Endothelial cell (in vitro differentiated cells): ENCODE results near the gene PTPRD. TPM values are rescaled to one million over a fixed set of nuclear protein-coding genes. Genes with fewer than 3 reads are reported as not detected.

Experiments
- DNase-seq: peaks from one replicate; pipeline ENCODE4 v3.0.0; 2021; ENCODE audit warnings: low spot score
- H3K27ac Mint-ChIP-seq: one replicate; pipeline ENCODE4 v1.8.0; 2021; ENCODE audit warnings: mixed read lengths, inconsistent platforms; ENCODE audit not compliant: unreplicated experiment
- H3K27me3 Mint-ChIP-seq: one replicate; pipeline ENCODE4 v1.8.0; 2021; ENCODE audit warnings: mild to moderate bottlenecking, moderate library complexity, mixed read lengths, inconsistent platforms; ENCODE audit not compliant: unreplicated experiment
- H3K36me3 Mint-ChIP-seq: one replicate; pipeline ENCODE4 v1.8.0; 2021; ENCODE audit warnings: mild to moderate bottlenecking, low read depth, mixed read lengths, inconsistent platforms; ENCODE audit not compliant: unreplicated experiment
- H3K4me1 Mint-ChIP-seq: one replicate; pipeline ENCODE4 v1.8.0; 2021; ENCODE audit warnings: mild to moderate bottlenecking, mixed read lengths, inconsistent platforms; ENCODE audit not compliant: unreplicated experiment
- H3K4me3 Mint-ChIP-seq: one replicate; pipeline ENCODE4 v1.8.0; 2021; ENCODE audit warnings: mild to moderate bottlenecking, mixed read lengths, inconsistent platforms; ENCODE audit not compliant: unreplicated experiment
- H3K9me3 Mint-ChIP-seq: one replicate; pipeline ENCODE4 v1.8.0; 2021; ENCODE audit warnings: mixed read lengths, inconsistent platforms; ENCODE audit not compliant: unreplicated experiment
- total RNA-seq: library from RNA; stranded (reverse); fragmentation: NEBNext Ultra II Directional; extraction: Animal tissue kit (Norgen Biotek cat#: 25700); gene quantifications from one replicate; pipeline ENCODE4 v1.2.1, GENCODE V29; 2021; ENCODE audit not compliant: unreplicated experiment
- TF ChIP-seq, protein P1 (sequence below): fragments of 200-600 bp; sonication (generic); IDR thresholded peaks from one replicate; pipeline ENCODE4 v1.5.0; 2021; ENCODE audit warnings: antibody characterized with exemption; ENCODE audit not compliant: unreplicated experiment

Gene PTPRD
- total RNA-seq, 1 donor from 2014 or later, result 47.8 TPM

GRCh38 chr9:10604927-10605326 is 7.9 kb downstream of the PTPRD start:
- TF ChIP-seq, protein P1, sequence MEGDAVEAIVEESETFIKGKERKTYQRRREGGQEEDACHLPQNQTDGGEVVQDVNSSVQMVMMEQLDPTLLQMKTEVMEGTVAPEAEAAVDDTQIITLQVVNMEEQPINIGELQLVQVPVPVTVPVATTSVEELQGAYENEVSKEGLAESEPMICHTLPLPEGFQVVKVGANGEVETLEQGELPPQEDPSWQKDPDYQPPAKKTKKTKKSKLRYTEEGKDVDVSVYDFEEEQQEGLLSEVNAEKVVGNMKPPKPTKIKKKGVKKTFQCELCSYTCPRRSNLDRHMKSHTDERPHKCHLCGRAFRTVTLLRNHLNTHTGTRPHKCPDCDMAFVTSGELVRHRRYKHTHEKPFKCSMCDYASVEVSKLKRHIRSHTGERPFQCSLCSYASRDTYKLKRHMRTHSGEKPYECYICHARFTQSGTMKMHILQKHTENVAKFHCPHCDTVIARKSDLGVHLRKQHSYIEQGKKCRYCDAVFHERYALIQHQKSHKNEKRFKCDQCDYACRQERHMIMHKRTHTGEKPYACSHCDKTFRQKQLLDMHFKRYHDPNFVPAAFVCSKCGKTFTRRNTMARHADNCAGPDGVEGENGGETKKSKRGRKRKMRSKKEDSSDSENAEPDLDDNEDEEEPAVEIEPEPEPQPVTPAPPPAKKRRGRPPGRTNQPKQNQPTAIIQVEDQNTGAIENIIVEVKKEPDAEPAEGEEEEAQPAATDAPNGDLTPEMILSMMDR, result no peak
- Mint-ChIP-seq H3K9me3 (no peaks in the 10 kb centered on the region), H3K27me3 (no peaks in the 10 kb centered on the region), H3K4me1 (no peaks in the 10 kb centered on the region), H3K27ac (no peak overlapping the region), H3K4me3 (no peak overlapping the region), H3K36me3 (no peaks in the 10 kb centered on the region)
- DNase-seq, result no peak

GRCh38 chr9:10597801-10598200 is 15.0 kb downstream of the PTPRD start:
- no peak for DNase-seq
- H3K27me3 Mint-ChIP-seq, result no peaks in the 10 kb centered on the region
- H3K4me3 Mint-ChIP-seq, result no peak overlapping the region
- no peak overlapping the region for H3K27ac Mint-ChIP-seq
- no peaks in the 10 kb centered on the region for H3K36me3 Mint-ChIP-seq
- TF ChIP-seq, protein P1, result no peak
- no peaks in the 10 kb centered on the region for H3K9me3 Mint-ChIP-seq
- no peaks in the 10 kb centered on the region for H3K4me1 Mint-ChIP-seq

DNA sequence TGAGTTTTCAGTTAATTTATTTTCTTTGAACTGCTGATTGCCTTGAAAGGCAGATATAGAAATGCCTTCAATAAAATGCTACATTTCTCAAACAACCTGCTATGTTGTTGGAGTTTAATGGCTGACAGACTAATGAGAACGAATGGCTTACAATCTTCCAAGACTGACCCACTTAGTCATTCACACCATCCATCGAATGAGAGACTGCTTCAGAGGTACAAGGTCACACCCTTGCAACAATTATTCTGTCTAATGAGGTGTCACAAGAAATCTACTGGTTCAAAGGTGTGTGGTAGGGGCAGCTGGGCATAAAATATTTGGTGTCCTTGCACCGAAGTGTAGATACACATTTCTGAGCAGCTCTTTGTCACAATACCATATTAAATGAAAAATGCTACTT is 18.3 kb downstream of the PTPRD start:
- H3K4me3 Mint-ChIP-seq, result no peak overlapping the region
- H3K27ac Mint-ChIP-seq, result no peak overlapping the region
- H3K4me1 Mint-ChIP-seq, result no peaks in the 10 kb centered on the region
- no peaks in the 10 kb centered on the region for H3K27me3 Mint-ChIP-seq
- no peaks in the 10 kb centered on the region for H3K36me3 Mint-ChIP-seq
- no peak for DNase-seq
- H3K9me3 Mint-ChIP-seq, result no peaks in the 10 kb centered on the region
- TF ChIP-seq, protein P1, result no peak

DNA sequence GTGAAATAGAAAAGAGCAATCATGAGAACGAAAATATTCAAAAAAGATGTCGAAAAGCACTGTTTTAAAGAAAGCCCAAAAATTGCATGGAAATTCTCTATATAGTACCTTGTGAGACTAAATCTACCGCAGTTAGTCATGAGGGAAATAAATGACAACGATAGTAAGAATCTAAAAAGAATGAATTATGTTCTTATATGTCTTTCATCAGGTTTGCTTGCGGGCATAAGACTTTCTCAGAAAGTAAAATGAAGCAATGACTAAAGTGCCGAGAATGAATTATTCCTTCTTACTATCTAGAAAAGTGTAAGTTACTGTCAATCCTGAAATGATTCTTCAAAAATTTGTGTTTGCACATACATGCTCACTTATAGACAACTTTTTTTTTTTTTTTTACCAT is 26.4 kb downstream of the PTPRD start:
- Mint-ChIP-seq H3K4me1 (no peaks in the 10 kb centered on the region), H3K4me3 (no peak overlapping the region), H3K27me3 (no peaks in the 10 kb centered on the region), H3K36me3 (no peaks in the 10 kb centered on the region), H3K27ac (no peak overlapping the region), H3K9me3 (no peaks in the 10 kb centered on the region)
- TF ChIP-seq, protein P1, result no peak
- no peak for DNase-seq

GRCh38 chr9:10571699-10572098 is 41.1 kb downstream of the PTPRD start:
- no peaks in the 10 kb centered on the region for H3K4me1 Mint-ChIP-seq
- H3K27ac Mint-ChIP-seq, result no peak overlapping the region
- H3K36me3 Mint-ChIP-seq, result no peaks in the 10 kb centered on the region
- no peak for DNase-seq
- H3K27me3 Mint-ChIP-seq, result no peaks in the 10 kb centered on the region
- no peak overlapping the region for H3K4me3 Mint-ChIP-seq
- H3K9me3 Mint-ChIP-seq, result no peaks in the 10 kb centered on the region
- TF ChIP-seq, protein P1, result no peak
